NB4 (cell line): ENCODE results near the gene ZFPM1.
A peak's percentile ranks its signal among the peaks of the same experiment; 100 is the strongest.

ENCODE experiments used
- DNase-seq: peaks from one replicate; pipeline ENCODE4 v3.0.0; 2010; ENCODE audit warnings: low read depth
- H3K4me3 ChIP-seq: one replicate; pipeline ENCODE4 v1.5.1; 2011; ENCODE audit warnings: mild to moderate bottlenecking, low read depth, low read length, moderate library complexity
- CTCF ChIP-seq: IDR thresholded peaks from one replicate; pipeline ENCODE4 v1.5.1; 2012; ENCODE audit warnings: low read depth, low read length
- MAX ChIP-seq: IDR thresholded peaks from 2 replicates; pipeline ENCODE4 v1.6.1; 2011; ENCODE audit warnings: low read depth, low read length
- MYC ChIP-seq: IDR thresholded peaks from 2 replicates; pipeline ENCODE4 v1.6.1; 2011; ENCODE audit warnings: low read depth, low read length
- POLR2A ChIP-seq: IDR thresholded peaks from 2 replicates; pipeline ENCODE4 v1.6.1; 2011; ENCODE audit warnings: mild to moderate bottlenecking; ENCODE audit not compliant: insufficient read length; ENCODE audit errors: extremely low read depth

The ZFPM1 gene

DNA sequence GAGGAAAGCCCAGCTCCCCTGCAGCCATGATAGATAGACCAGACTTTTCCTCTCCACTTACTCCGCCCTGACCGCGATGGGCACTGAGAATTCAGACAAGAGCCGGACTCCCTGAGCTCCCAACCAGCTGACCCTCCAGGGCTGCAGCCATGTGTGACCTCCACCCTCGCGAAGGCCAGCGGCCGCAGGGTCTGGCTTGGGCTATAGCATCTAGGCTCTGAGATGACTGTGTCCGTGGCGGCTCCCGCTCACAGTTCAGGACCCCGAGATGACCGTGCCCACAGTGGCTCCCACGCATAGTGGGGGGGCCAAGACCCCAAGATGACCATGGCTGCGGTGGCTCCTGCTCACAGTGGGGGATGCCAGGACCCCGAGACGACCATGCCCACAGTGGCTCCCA lies 18.0 kb downstream of the ZFPM1 start:
- no peak for TF ChIP-seq POLR2A
- TF ChIP-seq CTCF: no peak
- TF ChIP-seq MAX: no peak
- TF ChIP-seq MYC: no peak
- no peak for DNase-seq
- H3K4me3 ChIP-seq: no peak overlapping the region

- no peak overlapping the region for H3K4me3 ChIP-seq
- DNase-seq: no peak
- TF ChIP-seq MYC (no peak), MAX (no peak), CTCF (no peak), POLR2A (no peak)
These were observed 18.5 kb downstream of the ZFPM1 start for GRCh38 chr16:88471575-88471974.

GRCh38 chr16:88472069-88472468 lies 19.0 kb downstream of the ZFPM1 start:
- TF ChIP-seq MYC (no peak), CTCF (no peak), POLR2A (no peak), MAX (no peak)
- H3K4me3 ChIP-seq: no peak overlapping the region
- DNase-seq: no peak

DNA sequence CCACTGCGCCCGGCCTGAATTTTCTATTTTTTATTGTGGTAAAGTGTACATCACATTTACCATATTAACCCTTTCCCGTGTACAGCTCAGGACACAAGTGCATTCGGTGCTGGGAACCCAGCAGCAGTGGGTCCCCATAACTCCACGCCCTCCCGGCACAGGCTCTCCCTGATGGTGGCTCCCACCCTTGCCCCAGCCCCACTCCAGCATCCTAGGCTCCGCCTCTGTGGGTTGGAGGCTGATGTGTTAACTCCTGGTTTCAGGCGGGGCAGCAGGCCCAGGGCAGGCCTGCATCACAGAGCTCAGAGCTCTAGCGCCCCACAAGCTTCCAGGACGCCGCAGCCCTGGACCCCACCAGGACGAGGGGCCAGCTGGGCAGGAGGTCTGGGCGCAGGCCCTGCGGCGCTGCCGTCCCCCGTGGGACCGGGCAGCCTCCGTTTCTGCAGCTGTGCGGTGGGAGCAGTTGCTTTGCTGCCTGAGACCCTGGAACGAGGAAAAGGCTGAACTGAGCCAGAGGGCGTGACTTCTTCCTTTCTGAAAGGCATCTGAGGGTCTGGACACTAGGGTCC lies 19.6 kb downstream of the ZFPM1 start:
- DNase-seq: no peak
- H3K4me3 ChIP-seq: no peak overlapping the region
- TF ChIP-seq CTCF: no peak
- TF ChIP-seq MYC: no peak
- TF ChIP-seq MAX: no peak
- no peak for TF ChIP-seq POLR2A

GRCh38 chr16:88473666-88474534 lies 20.8 kb downstream of the ZFPM1 start:
- TF ChIP-seq MYC (no peak), POLR2A (no peak), CTCF (no peak), MAX (no peak)
- DNase-seq: peak; percentile 77
- H3K4me3 ChIP-seq: no peak overlapping the region
